ENCODE data around the gene CORIN. TPM values are rescaled to one million over a fixed set of nuclear protein-coding genes. Genes with fewer than 3 reads are reported as not detected.

CORIN gene
- total RNA-seq, 4 donors from 2014 or later = 1.2 to 6.1 (median 2.5) TPM

DNA sequence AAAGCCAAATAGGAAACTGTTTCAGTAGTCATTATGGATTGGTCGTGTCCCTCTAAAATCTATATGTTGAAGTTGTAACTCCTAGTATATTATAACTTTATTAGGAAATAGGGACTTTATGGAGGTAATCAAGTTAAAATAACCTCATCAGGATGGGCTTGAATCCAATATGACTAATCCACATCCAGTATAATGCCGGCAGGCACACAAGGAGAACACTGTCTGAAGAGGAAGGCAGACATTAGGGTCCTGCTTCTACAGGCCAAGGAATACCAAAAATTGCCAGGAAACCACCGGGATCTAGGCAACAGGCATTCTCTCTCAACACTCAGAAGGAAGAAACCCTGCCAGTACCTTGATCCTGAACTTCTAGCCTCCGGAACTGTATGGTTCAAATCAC, 222.5 kb downstream of the CORIN start:
- DNase-seq (ENCODE audit: low spot score in 2 of 2) = no peak
- Histone ChIP-seq H3K36me3 (no peaks in the 10 kb centered on the region), H3K9me3 (no peaks in the 10 kb centered on the region), H3K27ac (no peak overlapping the region), H3K27me3 (no peaks in the 10 kb centered on the region), H3K4me1 (no peaks in the 10 kb centered on the region), H3K4me3 (no peak overlapping the region)
- no peak for TF ChIP-seq EP300 (IDR thresholded peaks at IDR 0.05)
- 58% methylated on average over 4 of the region's 4 CpGs for WGBS

DNA sequence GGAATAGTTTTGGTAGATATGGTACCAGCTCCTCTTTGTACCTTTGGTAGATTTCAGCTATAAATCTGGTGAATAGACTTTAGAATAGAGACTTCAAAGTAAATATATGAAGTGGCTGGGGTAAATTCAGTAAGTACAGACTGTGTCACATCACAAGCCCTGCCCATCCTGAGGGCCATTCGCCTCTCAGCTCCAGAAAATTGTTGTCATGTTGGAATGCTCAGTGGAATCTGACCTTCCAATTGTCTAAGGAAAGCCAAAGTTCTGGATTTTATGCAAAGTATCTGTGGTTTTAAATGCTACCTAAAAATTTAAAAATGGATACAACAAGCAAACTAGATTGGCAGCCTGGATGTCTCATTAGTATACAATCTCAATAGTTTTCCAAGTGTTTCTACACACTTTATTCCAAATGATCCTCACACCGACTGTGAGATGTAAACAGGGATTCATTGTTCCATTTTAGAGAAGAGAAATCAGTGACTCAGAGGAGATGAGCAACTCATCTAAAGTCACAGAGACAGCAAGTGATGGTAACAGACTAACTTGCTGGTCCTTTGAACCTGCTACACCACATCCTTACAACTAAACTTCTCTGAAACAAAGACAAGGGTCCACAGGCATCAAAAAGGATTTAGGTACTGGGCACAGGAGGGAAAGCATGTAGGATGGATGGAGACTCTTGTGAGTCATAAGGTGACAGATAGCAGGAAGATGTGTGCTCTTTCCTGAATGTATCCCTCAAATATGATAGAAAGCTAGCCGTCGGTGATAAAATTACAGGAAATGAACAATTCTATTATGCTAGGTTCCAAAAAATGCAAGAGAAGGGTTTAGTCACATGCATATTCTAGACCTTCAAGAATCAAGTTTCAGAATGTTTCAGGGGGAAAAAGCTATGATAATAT, 225.5 kb downstream of the CORIN start:
- Histone ChIP-seq H3K4me1 (no peaks in the 10 kb centered on the region), H3K27ac (no peak overlapping the region), H3K9me3 (no peaks in the 10 kb centered on the region), H3K36me3 (no peaks in the 10 kb centered on the region), H3K4me3 (no peak overlapping the region), H3K27me3 (no peaks in the 10 kb centered on the region)
- WGBS = 65% methylated on average over 4 of the region's 4 CpGs
- TF ChIP-seq EP300 (IDR thresholded peaks at IDR 0.05) = no peak
- TF ChIP-seq, protein P1, sequence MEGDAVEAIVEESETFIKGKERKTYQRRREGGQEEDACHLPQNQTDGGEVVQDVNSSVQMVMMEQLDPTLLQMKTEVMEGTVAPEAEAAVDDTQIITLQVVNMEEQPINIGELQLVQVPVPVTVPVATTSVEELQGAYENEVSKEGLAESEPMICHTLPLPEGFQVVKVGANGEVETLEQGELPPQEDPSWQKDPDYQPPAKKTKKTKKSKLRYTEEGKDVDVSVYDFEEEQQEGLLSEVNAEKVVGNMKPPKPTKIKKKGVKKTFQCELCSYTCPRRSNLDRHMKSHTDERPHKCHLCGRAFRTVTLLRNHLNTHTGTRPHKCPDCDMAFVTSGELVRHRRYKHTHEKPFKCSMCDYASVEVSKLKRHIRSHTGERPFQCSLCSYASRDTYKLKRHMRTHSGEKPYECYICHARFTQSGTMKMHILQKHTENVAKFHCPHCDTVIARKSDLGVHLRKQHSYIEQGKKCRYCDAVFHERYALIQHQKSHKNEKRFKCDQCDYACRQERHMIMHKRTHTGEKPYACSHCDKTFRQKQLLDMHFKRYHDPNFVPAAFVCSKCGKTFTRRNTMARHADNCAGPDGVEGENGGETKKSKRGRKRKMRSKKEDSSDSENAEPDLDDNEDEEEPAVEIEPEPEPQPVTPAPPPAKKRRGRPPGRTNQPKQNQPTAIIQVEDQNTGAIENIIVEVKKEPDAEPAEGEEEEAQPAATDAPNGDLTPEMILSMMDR (IDR thresholded peaks at IDR 0.05) = no peak
- no peak for TF ChIP-seq POLR2A (IDR thresholded peaks at IDR 0.05)
- no peak for TF ChIP-seq POLR2AphosphoS5 (IDR thresholded peaks at IDR 0.05)
- DNase-seq (ENCODE audit: low spot score in 2 of 2) = no peak

DNA sequence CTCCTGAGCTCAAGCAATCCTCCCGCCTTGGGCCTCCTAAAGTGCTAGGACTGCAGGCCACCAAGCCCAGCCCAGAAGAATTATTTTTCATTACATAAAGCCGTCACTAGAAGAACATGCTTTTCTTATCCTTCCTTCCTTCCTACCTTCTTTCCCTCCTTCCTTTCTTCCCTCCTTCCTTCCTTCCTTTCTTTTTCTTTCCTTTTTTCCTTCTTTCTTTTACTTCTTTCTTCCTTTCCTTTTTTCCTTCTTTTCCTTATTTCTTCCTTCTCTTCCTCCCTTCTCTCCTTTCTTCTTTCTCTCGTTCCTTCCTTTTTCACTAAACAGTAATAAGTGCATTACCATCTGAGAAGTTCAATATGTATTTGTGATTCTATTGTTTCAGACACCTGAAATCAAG, 231.4 kb downstream of the CORIN start:
- Histone ChIP-seq H3K4me1 (no peaks in the 10 kb centered on the region), H3K4me3 (no peak overlapping the region), H3K9me3 (no peaks in the 10 kb centered on the region), H3K36me3 (peaks cover 10% of the 10 kb centered on the region), H3K27me3 (no peaks in the 10 kb centered on the region), H3K27ac (no peak overlapping the region)
- 93% methylated on average over 3 of the region's 3 CpGs for WGBS
- TF ChIP-seq EP300 (IDR thresholded peaks at IDR 0.05) (no peak), POLR2A (IDR thresholded peaks at IDR 0.05) (no peak), POLR2AphosphoS5 (IDR thresholded peaks at IDR 0.05) (no peak)
- TF ChIP-seq, protein P1 (IDR thresholded peaks at IDR 0.05) = no peak
- DNase-seq (ENCODE audit: low spot score in 2 of 2) = no peak

DNA sequence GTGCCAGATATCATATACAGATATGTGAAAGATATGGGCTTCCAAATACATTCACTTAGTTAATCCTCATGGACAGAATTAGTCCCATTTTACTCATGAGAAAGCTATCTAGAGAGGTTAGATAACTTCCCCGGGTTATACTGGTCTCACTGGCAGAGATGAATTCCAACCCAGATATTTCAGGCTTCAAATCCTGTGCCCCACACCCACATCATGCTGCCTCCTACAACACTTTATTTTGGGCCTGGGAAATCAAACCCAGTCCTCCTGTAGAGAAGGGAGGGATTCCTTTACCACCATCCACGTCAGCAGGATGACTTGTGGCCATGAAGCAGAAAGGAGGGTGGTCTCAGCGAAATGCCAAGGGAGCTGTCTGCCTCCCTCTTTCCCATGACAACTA, 239.0 kb downstream of the CORIN start:
- H3K4me1 ChIP-seq = no peaks in the 10 kb centered on the region
- H3K36me3 ChIP-seq = peaks cover 10% of the 10 kb centered on the region
- H3K4me3 ChIP-seq = no peak overlapping the region
- no peaks in the 10 kb centered on the region for H3K9me3 ChIP-seq
- no peak for DNase-seq (ENCODE audit: low spot score in 2 of 2)
- H3K27ac ChIP-seq = no peak overlapping the region
- no peaks in the 10 kb centered on the region for H3K27me3 ChIP-seq
- WGBS = 89% methylated on average over 3 of the region's 3 CpGs
- TF ChIP-seq POLR2A (IDR thresholded peaks at IDR 0.05) (no peak), EP300 (IDR thresholded peaks at IDR 0.05) (no peak)
- TF ChIP-seq, protein P1 (IDR thresholded peaks at IDR 0.05) = no peak

DNA sequence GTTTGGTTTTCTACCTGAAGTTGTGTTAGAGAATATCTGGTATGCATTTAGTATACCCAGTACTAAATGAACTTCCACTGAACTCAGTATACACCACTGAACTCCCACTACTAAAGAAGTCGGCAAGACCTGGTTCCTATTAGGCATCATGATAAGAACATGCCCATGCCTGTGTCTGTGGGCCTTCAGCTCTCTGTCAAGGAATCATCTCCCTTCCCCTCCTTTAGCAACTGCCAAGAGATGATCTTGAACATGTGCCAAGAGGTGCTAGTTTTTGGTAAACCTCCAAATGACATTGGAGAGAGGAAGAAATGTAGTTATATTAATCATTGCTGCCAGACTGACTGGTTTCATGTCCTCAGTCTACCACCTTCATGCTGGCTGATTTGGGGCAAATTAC, 239.5 kb downstream of the CORIN start:
- 37% methylated on average over 1 of the region's 1 CpG for WGBS

More for the DNA sequence above, 239.5 kb downstream of the CORIN start:
- no peaks in the 10 kb centered on the region for H3K27me3 ChIP-seq
- no peak overlapping the region for H3K4me3 ChIP-seq
- DNase-seq (ENCODE audit: low spot score in 2 of 2) = no peak
- H3K9me3 ChIP-seq = no peaks in the 10 kb centered on the region
- H3K4me1 ChIP-seq = no peaks in the 10 kb centered on the region
- TF ChIP-seq POLR2A (IDR thresholded peaks at IDR 0.05) (no peak), POLR2AphosphoS5 (IDR thresholded peaks at IDR 0.05) (no peak), EP300 (IDR thresholded peaks at IDR 0.05) (no peak)
- TF ChIP-seq, protein P1 (IDR thresholded peaks at IDR 0.05) = no peak
- no peak overlapping the region for H3K27ac ChIP-seq
- H3K36me3 ChIP-seq = peaks cover 9% of the 10 kb centered on the region

Measured in suprapubic skin (tissue), 4 donors.